SKM-1 (cell line): Measurements from ENCODE around the gene GCLC.

Source experiments
- DNase-seq: peaks from one replicate; lab custom pipeline; 2025; ENCODE audit not compliant: unreplicated experiment; lab: John Stamatoyannopoulos, UW

Gene GCLC

DNA sequence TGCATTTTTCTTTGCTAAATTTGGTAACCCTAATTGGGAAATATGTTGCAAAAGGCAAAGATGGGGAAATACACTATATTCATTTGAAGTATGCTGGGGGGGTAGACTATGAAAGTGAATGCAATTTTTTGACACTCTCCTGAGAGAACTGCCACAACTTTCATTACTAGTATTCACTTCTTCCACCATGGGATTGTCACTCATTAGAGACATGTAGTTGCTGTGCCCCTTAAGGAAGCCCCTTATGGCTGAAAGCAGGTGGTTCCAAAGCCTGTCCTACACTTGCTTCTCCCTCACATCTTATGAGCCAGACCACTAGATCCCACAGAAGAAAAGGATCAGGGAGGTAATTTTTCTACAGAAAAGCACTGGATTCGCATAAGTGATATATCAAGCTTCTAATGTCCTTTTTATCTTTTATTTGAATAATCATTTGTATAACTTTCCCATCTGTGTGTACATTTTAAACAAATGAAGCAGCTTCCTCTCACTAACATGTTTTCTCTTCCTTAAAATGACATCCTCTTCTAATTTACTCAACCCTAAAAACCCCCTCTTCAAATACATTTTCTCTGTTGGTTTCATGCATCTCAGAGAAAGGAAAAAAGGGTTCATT, 83.8 kb downstream of the GCLC start:
- DNase-seq = peak; percentile 54

GRCh38 chr6:53458105-53458866, 86.6 kb downstream of the GCLC start:
- DNase-seq = no peak

DNA sequence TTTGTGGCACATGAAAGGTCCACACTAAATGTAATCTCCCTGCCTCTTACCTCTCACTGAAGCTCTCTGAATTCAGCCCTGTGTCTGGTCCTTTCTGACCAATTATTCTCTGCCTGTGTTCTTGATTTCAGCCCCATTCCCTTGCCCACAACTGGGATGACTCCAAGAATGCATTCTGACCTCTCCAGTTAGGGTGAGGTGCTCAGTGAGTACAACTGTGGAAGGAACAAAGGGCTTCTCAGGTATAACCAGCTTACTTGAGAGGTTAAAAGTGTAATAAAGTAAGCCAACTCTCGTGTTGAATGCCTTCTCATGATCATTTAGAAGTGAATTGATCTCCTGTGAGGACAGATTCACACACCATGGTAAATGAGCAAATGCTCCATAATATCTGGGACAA, 88.1 kb downstream of the GCLC start:
- DNase-seq = no peak

DNA sequence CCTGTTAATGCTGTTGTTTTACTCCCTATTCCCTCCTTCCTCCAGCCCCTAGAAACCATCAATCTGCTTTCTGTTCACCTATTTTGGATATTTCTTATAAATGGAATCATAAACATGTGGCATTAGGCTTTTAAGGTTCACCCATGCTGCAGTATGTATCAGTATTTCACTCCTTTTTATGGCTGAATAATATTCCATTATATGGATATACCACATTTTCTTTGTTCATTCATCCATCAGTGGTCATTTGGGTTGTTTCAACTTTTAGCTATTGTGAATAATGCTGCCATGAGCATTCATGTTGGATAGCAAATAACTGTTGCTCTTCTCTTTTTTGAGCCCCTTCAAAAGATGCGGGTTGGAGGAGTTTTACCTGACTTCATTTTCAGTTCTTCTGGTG, 89.2 kb downstream of the GCLC start:
- DNase-seq = no peak

- no peak for DNase-seq
Observed at GRCh38 chr6:53451165-53451564, 93.7 kb downstream of the GCLC start.

DNA sequence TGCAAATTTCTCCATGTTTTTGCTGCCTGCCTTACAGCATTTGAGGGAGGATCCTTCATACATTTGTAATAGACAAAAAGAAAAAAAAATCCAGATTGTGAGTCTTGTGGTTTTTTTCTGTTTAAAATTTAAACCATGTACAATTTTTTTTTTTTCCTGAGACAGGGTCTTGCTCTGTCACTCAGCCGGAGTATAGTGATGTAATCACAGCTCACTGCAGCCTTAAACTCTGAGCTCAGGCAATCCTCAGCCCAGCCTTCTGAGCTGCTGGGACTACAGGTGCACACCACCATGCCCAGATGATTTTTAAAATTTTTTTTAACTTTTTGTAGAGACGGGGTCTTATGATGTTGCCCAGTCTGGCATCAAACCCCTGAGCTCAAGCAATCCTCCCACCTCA, 97.0 kb downstream of the GCLC start:
- no peak for DNase-seq
